GM12874 (cell line): ENCODE data around the gene PTPRN2.

ENCODE experiments used
- CTCF ChIP-seq: IDR thresholded peaks from 2 replicates; pipeline ENCODE4 v1.5.1; 2011; ENCODE audit warnings: low read depth, mild to moderate bottlenecking, control low read depth, low read length, moderate library complexity; ENCODE audit not compliant: insufficient read depth

PTPRN2 gene

GRCh38 chr7:157774495-157774894, 813.1 kb downstream of the PTPRN2 start:
- TF ChIP-seq CTCF: no peak

DNA sequence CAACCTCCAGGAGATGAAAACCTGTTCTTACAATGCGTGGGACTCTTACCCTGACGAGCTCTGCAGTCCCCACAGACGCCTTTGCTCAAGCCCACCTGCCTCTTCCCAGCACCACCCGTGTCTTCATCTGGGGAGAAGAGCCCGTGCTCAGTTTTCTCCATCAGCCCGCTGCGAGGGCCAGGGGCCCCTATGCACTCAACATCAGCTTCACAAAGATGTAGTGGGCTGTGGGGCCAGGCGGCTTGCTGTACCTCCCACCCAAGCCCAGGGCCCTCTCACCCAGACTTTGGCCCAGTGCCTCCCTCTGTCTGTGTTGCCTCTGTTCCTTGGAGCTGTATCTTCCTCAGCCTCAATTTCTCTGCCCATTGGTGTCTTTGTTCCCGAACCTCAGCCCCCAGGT, 814.3 kb downstream of the PTPRN2 start:
- TF ChIP-seq CTCF: no peak

- no peak for TF ChIP-seq CTCF
These were observed 815.0 kb downstream of the PTPRN2 start for GRCh38 chr7:157772486-157773130.

- TF ChIP-seq CTCF: no peak
These were observed 815.9 kb downstream of the PTPRN2 start for GRCh38 chr7:157771689-157772088.

DNA sequence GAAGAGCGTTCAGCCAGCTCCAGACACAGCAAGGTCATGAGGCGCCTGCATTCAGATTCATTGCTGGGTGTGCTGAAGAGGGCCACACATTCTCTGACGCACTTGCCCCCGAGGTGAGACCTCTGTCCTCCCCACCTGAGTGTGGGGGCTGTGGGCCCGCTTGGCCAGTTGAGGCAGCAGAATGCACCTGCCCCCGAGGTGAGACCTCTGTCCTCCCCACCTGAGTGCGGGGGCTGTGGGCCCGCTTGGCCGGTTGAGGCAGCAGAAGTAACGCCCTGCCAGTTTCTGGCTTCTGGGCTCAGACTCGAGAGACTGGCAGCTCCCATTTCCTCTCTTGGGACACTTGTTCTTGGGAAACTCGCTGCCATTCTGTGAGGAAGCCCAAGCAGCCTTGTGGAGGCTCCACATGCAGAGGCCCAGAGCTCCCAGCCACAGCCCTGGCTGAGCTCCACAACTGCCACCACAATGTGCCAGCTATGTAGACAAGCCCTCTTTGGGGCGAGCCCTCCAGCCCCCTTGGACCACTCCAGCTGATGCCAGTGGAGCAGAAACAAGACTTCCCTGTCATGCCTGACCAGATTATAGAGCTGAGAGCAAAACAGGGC, 816.8 kb downstream of the PTPRN2 start:
- no peak for TF ChIP-seq CTCF

GRCh38 chr7:157769526-157770215, 818.0 kb downstream of the PTPRN2 start:
- no peak for TF ChIP-seq CTCF

DNA sequence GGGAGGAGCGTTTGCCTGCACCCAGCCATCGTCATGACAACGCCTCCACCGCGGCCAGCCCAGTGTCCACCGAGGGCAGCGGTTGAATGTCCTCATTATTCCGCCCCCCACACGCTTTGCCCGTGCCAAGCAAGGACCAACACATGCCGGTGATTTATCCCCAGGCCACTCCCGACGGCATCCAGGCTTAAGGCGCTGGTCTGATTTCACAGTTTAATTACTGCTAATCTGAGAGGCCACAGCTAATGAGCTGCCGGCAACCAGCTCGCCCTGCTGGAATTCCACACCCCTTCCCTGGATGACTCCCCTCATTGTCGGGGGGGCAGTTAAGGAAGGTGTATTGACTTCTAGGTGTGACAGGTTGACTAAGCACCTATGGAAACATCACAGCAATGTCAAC, 818.5 kb downstream of the PTPRN2 start:
- TF ChIP-seq CTCF: no peak
